Natural killer cell treated with Interleukin-12 subunit alpha and Interleukin-12 subunit beta and Interleukin-15 and Interleukin-18, amount 100 ng/mL, for 72 hours (primary cell): ENCODE results near the gene PYGB. TPM values are rescaled to one million over a fixed set of nuclear protein-coding genes. Genes with fewer than 3 reads are reported as not detected.

Source experiments
- ATAC-seq, 2 donors: fragments of 150-1000 bp; cut with Tn5 transposase in 1 of 2; sonication (Bioruptor Pico), chemical (Tn5 transposase) in 1 of 2; 2 replicates each; pipeline ENCODE4 v1.10.0; 2021
- DNase-seq: peaks from one replicate; pipeline ENCODE4 v3.0.0; 2022; ENCODE audit warnings: low spot score
- H3K27ac Mint-ChIP-seq, 2 donors: 1 replicate in 1 of 2; 2 replicates in 1 of 2; pipeline ENCODE4 v1.8.0; 2022; ENCODE audit warnings: mixed read lengths in 2 of 2, mild to moderate bottlenecking in 1 of 2, moderate library complexity in 1 of 2
- H3K27me3 Mint-ChIP-seq, 2 donors: 1 replicate in 1 of 2; 2 replicates in 1 of 2; pipeline ENCODE4 v1.8.0; 2022; ENCODE audit warnings: mixed read lengths in 2 of 2
- H3K36me3 Mint-ChIP-seq: one replicate; pipeline ENCODE4 v1.8.0; 2022; ENCODE audit warnings: mixed read lengths
- H3K4me1 Mint-ChIP-seq, 2 donors: 1 replicate in 1 of 2; 2 replicates in 1 of 2; pipeline ENCODE4 v1.8.0; 2022; ENCODE audit warnings: low read depth in 2 of 2, mixed read lengths in 2 of 2, mild to moderate bottlenecking in 1 of 2
- H3K4me3 Mint-ChIP-seq: one replicate; pipeline ENCODE4 v1.8.0; 2022; ENCODE audit warnings: mixed read lengths
- H3K9me3 Mint-ChIP-seq: 2 replicates; pipeline ENCODE4 v1.8.0; 2022; ENCODE audit warnings: mixed read lengths
- total RNA-seq, 2 donors: library from RNA; stranded (reverse); gene quantifications; one replicate each; pipeline ENCODE4 v1.2.3, GENCODE V29; 2022

Gene PYGB
- total RNA-seq, 2 donors from 2014 or later, result 35.9 to 40.4 TPM

DNA sequence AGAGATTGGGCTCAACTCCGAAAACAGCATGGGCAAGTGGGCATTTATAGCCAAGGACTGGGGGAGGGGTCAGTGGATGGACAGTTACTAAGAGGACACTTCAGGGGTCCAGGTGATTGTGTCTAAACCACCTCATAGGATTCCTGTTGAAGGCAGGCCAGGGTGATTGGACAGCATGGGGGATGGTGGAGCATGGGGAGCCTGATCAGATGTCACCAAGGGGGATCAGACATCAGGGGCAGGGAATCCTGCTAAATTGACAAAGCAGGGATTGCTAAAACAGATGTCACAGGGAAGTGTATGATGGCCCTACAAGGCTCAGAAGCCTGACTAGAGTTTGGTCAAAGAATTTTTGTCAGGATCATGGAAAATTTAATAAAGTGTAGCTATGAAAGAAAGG is 2.4 kb upstream of the PYGB start:
- H3K27me3 Mint-ChIP-seq, result peaks cover 9 to 15% of the 10 kb centered on the region in 2 donors
- H3K27ac Mint-ChIP-seq, result peak overlapping the region in 1 of 2 donors; percentile 7
- DNase-seq (no peak), ATAC-seq (no peak)
- no peaks in the 10 kb centered on the region for H3K36me3 Mint-ChIP-seq
- no peak overlapping the region for H3K4me3 Mint-ChIP-seq
- peaks cover 11 to 22% of the 10 kb centered on the region in 2 donors for H3K4me1 Mint-ChIP-seq
- H3K9me3 Mint-ChIP-seq, result no peaks in the 10 kb centered on the region

DNA sequence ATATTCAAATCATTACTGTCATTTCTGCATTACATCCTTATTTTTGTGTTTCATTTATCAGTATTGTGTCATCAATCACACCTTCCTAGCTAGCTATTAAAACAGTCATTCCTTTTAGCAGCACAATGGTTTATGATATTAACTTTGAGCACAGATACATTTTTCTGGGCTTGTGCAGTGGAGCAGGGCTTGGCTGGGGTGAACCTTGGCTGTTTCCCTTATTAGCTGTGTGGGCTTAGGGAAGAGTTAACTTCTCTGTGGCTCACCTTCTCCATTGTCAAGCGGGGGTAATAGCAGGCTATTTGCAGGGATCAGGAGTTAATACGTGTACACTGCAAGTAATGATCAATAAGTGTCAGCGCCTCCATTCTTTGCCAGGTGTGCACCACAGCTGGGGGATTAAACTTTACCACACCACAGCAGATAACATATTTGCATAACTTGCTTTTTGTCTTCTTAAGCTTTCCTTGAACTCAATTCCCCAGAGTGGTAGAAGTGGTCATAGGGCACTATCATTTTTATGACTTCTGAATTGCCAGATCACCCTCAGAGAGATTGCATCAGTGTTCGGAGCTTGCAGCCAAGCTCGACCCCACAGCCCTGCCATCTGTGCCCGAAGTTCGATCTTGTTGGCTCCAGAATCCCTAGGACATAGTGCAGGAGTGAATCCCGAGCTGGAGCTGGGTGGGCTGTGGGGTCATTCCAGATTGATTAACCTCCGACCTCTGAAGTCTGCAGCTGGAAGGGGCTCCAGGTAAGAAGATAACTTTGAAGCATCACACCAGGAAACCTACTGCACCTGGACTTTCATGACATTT is 1.5 kb upstream of the PYGB start:
- DNase-seq, result no peak
- H3K27ac Mint-ChIP-seq, result peak overlapping the region in 1 of 2 donors; percentile 70
- H3K4me1 Mint-ChIP-seq, result peaks cover 11 to 25% of the 10 kb centered on the region in 2 donors
- ATAC-seq, result no peak
- H3K9me3 Mint-ChIP-seq, result no peaks in the 10 kb centered on the region
- peak overlapping the region; percentile 80 for H3K4me3 Mint-ChIP-seq
- no peaks in the 10 kb centered on the region for H3K36me3 Mint-ChIP-seq
- H3K27me3 Mint-ChIP-seq, result peaks cover 3 to 15% of the 10 kb centered on the region in 2 donors

DNA sequence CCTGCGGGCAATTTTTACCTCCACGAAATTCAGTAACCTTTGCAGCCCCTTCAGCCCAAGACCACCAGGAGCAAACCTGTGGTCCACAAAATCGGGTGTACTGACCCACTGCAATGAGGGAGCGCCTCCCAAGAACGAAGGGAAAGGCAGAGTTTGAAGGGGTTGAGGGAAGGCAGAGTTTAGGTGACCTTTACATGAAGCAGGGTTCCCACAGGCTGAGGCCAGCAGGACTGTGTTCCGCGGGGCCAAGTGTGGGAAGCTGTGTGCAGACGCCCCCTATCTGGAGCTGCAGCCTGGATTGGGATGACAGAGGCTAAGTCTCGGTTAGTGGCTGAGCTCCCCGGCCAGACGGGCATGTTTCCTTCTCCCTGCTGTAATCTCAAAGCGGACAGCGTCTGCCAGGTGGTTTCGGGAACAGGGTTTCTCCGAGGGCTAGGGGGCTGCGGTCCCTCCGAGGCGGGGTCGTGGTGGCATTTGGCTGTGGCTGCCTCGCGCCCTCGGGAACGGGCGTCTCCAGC is 826 bp upstream of the PYGB start:
- H3K27ac Mint-ChIP-seq, result peak overlapping the region in 1 of 2 donors; percentile 70
- H3K36me3 Mint-ChIP-seq, result no peaks in the 10 kb centered on the region
- no peaks in the 10 kb centered on the region for H3K9me3 Mint-ChIP-seq
- peaks cover 3 to 12% of the 10 kb centered on the region in 2 donors for H3K27me3 Mint-ChIP-seq
- peak overlapping the region; percentile 80 for H3K4me3 Mint-ChIP-seq
- H3K4me1 Mint-ChIP-seq, result peaks cover 11 to 25% of the 10 kb centered on the region in 2 donors
- no peak for DNase-seq
- ATAC-seq, result no peak

DNA sequence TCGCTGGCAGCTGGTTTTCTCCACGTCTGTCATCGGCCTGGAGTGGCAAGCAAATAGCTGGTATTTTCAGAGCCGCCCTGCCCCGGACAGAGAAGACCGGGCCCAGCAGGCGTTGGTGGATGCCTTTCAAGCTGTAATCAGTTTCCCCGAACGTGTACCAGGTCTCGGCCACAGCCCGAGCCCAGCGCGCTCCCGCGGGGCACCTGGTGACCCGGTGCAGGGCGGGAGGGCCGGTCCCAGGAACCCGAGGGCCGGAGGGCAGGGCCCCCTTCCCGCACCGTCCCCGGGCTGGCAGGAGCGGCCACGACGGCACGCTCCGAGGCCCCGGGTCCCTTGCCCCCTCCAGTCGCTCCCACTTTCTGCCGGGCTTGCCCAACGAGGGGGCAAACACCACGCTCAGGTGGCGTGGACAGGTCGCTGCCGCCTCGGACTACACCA is 348 bp upstream of the PYGB start:
- ATAC-seq, result peak; percentile 59 to 76
- Mint-ChIP-seq H3K9me3 (no peaks in the 10 kb centered on the region), H3K36me3 (no peaks in the 10 kb centered on the region), H3K4me1 (peaks cover 11 to 28% of the 10 kb centered on the region in 2 donors), H3K27me3 (peaks cover 3 to 7% of the 10 kb centered on the region in 2 donors), H3K4me3 (peak overlapping the region; percentile 80), H3K27ac (peak overlapping the region; percentile 70 to 72)
- DNase-seq, result no peak

DNA sequence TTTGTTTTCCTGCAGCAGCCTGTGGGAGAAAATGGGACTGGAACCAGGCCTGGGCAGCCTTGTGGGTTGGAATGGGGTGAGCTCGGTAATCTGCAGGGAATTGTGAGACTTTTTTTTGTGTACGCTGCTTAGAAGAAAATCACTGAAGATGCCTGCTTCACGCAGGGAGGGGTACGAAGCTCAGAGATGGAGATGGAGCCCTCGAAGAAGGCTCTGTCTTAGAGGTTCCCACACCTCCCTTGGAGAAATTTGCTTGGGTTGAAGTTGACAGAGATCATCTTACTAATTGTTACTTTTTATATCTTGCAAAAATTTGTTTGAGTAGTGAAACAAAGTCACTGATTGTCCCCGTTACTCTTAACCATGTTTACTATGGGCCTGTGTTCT is 894 bp downstream of the PYGB start:
- peaks cover 0 to 5% of the 10 kb centered on the region in 2 donors for H3K27me3 Mint-ChIP-seq
- peak overlapping the region; percentile 96 for H3K4me3 Mint-ChIP-seq
- H3K36me3 Mint-ChIP-seq, result no peaks in the 10 kb centered on the region
- DNase-seq (no peak), ATAC-seq (no peak)
- H3K9me3 Mint-ChIP-seq, result no peaks in the 10 kb centered on the region
- peak overlapping the region; percentile 72 to 84 for H3K27ac Mint-ChIP-seq
- peaks cover 11 to 30% of the 10 kb centered on the region in 2 donors for H3K4me1 Mint-ChIP-seq

DNA sequence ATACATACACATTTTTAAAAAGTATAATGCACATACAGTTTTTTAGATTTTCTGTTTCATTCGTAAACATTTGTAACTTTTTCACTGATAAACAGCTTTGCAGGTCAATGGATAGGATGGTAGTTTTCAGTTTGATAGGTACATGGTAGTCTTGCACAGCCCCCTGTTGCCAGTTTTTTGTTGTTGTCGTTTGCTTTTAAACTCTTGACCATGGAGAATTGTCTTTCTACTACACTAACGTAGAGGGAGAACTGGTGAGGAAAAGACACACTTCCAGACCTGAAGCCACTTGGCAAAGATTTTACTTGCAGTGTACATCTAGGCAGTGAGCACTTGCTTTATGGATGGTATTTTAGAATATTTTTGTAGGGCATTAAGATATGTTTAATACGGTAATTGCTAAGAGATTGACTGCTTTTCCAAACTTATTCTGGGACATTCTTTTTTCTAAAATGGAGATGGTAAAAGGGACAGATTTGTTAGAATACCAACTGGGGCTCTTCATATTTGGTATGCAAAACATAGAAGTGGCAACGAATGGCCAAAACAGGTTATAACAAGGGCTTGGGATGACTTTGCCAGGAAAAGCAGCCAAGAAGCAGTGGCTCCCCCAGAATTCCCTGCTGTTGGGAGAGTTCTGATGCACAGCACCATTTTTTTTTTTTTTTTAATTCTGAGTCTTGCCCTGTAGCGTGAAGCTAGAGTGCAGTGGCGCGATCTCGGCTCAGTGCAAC is 1.5 kb downstream of the PYGB start:
- peak overlapping the region; percentile 72 to 84 for H3K27ac Mint-ChIP-seq
- ATAC-seq (no peak), DNase-seq (no peak)
- no peaks in the 10 kb centered on the region for H3K36me3 Mint-ChIP-seq
- H3K4me1 Mint-ChIP-seq, result peaks cover 13 to 32% of the 10 kb centered on the region in 2 donors
- peaks cover 0 to 5% of the 10 kb centered on the region in 2 donors for H3K27me3 Mint-ChIP-seq
- H3K9me3 Mint-ChIP-seq, result no peaks in the 10 kb centered on the region
- H3K4me3 Mint-ChIP-seq, result peak overlapping the region; percentile 96

DNA sequence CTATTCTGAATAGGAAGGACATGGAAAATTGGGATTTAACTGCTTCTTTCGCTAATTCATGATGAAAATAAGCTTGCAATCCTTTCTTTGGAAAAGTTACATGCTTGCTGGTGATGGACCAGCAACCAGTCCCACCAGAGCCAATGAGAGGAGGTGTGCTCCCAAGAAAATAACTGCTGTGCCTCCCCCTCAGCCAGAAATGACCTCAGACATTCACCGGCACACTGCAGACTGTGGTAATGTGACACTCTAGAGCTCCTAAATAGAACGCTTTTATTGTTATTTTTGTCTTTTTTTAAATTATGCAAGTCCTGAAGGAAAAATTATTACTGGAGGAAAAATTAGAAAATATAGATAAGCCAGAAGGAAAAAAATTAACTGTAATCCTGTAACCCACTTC is 2.6 kb downstream of the PYGB start:
- Mint-ChIP-seq H3K27ac (no peak overlapping the region), H3K36me3 (no peaks in the 10 kb centered on the region), H3K4me3 (no peak overlapping the region), H3K9me3 (no peaks in the 10 kb centered on the region), H3K4me1 (peaks cover 18 to 30% of the 10 kb centered on the region in 2 donors), H3K27me3 (peaks cover 0 to 5% of the 10 kb centered on the region in 2 donors)
- DNase-seq (no peak), ATAC-seq (no peak)

DNA sequence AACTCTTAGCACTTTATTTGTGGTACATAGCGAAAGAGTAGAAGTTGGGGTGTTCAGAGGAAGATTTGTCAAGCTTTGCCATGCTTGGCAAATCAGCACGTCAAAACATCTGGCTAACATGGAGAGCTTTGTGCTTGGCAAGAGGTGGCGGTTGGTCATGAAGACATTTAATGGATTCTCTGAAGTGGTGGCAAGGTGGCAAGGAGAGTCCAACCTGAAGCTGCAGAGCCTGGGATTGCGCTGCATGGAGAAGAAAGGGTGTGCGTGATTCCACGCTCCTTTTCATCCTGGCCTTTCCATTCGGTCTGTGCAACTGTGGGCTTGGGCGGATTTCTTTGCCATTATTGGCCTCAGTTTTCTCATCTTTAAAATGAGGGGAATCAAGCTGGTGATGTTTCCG is 3.1 kb downstream of the PYGB start:
- H3K27me3 Mint-ChIP-seq, result peaks cover 0 to 5% of the 10 kb centered on the region in 2 donors

DNA sequence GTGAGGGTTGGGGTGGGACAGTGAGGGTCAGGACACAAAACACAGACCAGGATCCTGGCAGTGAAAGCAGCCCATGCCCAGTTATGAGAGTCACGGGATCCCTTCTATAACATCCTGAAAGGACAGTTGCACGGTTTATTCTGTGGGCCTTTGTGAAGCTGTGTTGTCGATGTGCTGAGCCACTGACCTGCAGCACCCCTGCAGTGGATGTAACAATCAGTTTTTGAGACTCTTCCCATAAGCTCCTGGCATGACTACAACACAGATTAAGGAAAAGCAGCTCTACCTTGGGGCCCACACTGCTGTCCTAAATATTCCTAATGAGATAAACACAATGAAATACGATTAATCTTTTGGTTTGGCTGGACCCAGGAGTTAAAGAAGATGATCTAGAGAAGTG is 3.7 kb downstream of the PYGB start:
- no peak overlapping the region for H3K4me3 Mint-ChIP-seq

More for the DNA sequence above, 3.1 kb downstream of the PYGB start:
- H3K27ac Mint-ChIP-seq, result no peak overlapping the region
- DNase-seq (no peak), ATAC-seq (no peak)
- no peaks in the 10 kb centered on the region for H3K36me3 Mint-ChIP-seq
- peaks cover 18 to 30% of the 10 kb centered on the region in 2 donors for H3K4me1 Mint-ChIP-seq
- no peaks in the 10 kb centered on the region for H3K9me3 Mint-ChIP-seq
- no peak overlapping the region for H3K4me3 Mint-ChIP-seq

DNA sequence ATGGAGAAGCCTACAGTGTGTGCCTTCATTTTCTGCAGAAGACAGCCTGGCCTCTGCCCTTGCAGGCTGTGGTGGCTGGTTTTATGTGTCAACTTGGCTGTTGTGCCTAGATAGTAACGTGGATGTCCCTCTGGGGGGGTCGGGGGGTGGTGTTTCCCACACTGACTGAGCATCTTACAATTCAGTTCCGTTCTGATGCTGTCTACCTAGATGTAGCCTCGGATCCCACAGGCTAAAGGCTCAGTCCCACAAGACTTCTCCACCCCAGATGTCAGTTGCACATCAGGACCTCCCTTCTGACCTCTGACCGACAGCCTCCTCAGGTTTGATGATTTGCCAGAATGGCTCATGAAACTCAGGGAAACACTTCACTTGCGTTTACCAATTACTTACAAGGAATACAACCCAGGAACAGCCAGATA is 4.4 kb downstream of the PYGB start:
- Mint-ChIP-seq H3K27ac (no peak overlapping the region), H3K27me3 (no peaks in the 10 kb centered on the region), H3K36me3 (no peaks in the 10 kb centered on the region), H3K9me3 (no peaks in the 10 kb centered on the region), H3K4me1 (peaks cover 18 to 23% of the 10 kb centered on the region in 2 donors), H3K4me3 (no peak overlapping the region)
- no peak for ATAC-seq
- DNase-seq, result no peak

More for the DNA sequence above, 3.7 kb downstream of the PYGB start:
- H3K27ac Mint-ChIP-seq, result no peak overlapping the region
- H3K36me3 Mint-ChIP-seq, result no peaks in the 10 kb centered on the region
- no peaks in the 10 kb centered on the region for H3K27me3 Mint-ChIP-seq
- H3K9me3 Mint-ChIP-seq, result no peaks in the 10 kb centered on the region
- ATAC-seq (no peak), DNase-seq (no peak)
- peaks cover 18 to 28% of the 10 kb centered on the region in 2 donors for H3K4me1 Mint-ChIP-seq

DNA sequence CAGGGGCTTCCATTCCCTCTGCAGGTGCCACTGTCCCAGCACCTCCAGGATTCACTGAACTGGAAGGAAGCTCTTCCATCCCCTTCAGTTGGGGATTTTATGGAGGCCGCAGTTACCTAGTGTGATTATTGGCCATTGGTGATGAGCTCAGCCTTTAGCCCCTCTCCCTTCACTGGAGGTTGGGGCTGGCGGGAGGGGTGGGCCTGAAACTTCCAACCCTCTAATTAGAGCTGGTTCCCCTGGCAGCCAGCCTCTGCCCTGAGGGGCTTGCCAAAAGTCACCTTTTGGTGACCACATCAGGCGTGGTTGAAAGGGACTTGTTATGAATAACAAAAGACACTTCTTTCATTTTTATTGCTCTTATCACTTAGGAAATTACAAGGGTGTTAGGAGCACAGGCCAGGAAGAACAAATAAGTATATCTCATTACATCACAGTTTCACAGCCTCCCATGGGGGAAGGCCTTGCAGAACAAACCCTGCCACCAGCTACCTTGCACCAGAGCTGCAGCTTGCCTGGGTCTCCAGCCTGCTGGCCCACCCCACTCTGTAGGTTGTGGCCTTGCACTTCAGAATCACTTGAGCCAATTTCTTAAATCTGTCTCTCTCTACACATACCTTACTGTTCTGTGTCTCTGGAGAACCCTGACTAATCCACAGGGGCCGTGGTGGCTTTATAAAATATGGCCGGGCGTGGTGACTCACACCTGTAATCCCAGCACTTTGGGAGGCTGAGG is 5.0 kb downstream of the PYGB start:
- H3K9me3 Mint-ChIP-seq, result no peaks in the 10 kb centered on the region
- peak overlapping the region in 1 of 2 donors; percentile 51 for H3K27ac Mint-ChIP-seq
- H3K36me3 Mint-ChIP-seq, result no peaks in the 10 kb centered on the region
- ATAC-seq (no peak), DNase-seq (no peak)
- H3K4me3 Mint-ChIP-seq, result no peak overlapping the region
- H3K27me3 Mint-ChIP-seq, result no peaks in the 10 kb centered on the region
- H3K4me1 Mint-ChIP-seq, result peaks cover 18 to 22% of the 10 kb centered on the region in 2 donors

DNA sequence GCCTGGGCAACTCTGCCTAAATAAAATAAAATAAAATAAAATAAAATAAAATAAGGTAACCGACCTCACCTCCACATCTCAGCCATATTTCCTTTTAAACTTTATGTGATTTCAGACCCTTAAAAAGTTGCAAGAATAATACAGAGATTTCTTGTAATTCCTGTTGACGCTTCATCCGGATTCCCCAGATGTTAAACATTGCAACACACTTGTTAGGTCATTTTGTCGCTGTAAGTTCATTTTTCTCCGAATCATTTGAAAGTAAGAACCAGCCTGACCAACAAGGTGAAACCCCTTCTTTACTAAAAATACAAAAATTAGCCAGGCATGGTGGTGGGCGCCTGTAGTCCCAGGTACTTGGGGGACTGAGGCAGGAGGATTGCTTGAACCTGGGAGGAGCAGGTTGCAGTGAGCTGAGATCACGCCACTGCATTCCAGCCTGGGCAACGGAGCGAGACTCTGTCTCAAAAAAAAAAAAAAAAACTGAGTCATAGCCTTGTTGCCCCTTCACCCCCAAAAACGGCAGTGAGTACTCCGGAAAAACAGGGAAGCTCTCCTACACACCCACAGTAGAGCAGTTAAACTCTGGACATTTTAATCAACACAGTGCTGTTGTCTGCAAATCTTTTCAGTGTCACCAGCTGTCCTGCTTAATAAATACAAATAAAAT is 5.9 kb downstream of the PYGB start:
- ATAC-seq (no peak), DNase-seq (no peak)
- Mint-ChIP-seq H3K36me3 (no peaks in the 10 kb centered on the region), H3K4me3 (no peak overlapping the region), H3K9me3 (no peaks in the 10 kb centered on the region), H3K27ac (no peak overlapping the region), H3K4me1 (peaks cover 15 to 20% of the 10 kb centered on the region in 2 donors), H3K27me3 (no peaks in the 10 kb centered on the region)

DNA sequence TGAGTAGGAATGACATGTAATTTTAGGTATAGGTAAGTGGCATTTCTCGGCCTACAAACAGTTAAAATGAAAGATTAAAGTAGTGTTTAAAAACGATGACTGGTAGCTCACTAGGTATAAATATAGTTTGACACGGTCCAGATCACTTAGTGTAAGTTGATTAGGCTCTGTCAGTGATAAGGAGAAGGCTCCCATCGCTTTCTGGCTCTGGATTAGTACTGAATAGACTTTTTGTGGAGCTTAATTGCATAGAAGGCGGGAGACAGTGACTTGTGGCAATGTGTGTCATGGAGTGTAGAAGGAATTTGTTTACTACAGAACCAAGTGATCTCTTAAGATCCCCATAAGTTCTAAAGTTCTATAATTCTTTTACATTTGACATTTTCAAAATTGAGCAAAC is 6.7 kb downstream of the PYGB start:
- H3K27me3 Mint-ChIP-seq, result no peaks in the 10 kb centered on the region
- ATAC-seq, result no peak
- peaks cover 7 to 13% of the 10 kb centered on the region in 2 donors for H3K4me1 Mint-ChIP-seq
- DNase-seq, result no peak
- no peak overlapping the region for H3K27ac Mint-ChIP-seq
- H3K4me3 Mint-ChIP-seq, result no peak overlapping the region
- H3K9me3 Mint-ChIP-seq, result no peaks in the 10 kb centered on the region
- H3K36me3 Mint-ChIP-seq, result no peaks in the 10 kb centered on the region
